ENCODE measurements around the gene SLC29A2.
"Not testable (repeated sequence)": the region's sequence is repeated elsewhere in the genome, so short reads cannot be mapped to it uniquely, and the experiment has no call there.

SLC29A2 gene

DNA sequence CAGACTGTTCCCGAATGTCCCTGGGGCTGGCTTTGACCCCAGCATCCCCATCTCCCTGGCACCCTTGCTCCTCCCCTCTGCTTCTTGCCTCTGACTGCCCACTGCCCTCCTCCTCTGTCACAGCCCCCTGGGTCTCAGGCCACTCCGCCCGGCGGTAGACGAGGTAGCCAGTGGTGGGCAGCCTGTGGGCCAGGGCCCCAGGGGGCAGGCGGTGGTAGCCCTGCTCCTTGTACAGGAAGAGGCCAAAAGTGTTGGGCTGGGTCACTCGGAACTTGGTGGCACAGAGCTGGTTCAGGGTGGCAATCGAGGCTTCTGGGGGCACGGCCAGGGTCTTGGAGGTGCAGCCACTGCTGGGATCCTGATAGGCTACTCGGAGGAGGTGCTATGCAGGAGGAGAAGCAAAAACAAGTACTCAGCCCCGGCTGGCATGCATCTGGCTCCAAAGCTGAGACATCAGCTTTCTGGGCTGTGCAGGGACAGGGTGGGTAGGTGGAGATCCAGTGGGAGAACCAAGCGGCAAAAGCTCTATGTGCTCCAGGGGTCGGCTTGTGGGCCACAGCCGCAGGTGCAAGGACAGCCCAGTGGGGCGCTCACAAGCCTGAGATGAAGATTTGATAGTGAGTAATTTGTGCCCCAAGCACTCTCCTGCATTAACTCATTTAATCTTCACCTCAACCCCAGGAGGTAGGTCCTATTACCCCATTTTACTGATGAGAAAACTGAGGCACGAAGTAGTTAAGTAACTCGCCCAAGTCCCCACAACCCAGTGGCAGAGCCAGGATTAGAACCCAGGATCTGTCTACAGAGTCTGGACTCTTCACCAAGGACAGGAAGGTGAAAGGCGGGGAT lies 39.0 kb downstream of the SLC29A2 start:
- no peak for DNase-seq

DNA sequence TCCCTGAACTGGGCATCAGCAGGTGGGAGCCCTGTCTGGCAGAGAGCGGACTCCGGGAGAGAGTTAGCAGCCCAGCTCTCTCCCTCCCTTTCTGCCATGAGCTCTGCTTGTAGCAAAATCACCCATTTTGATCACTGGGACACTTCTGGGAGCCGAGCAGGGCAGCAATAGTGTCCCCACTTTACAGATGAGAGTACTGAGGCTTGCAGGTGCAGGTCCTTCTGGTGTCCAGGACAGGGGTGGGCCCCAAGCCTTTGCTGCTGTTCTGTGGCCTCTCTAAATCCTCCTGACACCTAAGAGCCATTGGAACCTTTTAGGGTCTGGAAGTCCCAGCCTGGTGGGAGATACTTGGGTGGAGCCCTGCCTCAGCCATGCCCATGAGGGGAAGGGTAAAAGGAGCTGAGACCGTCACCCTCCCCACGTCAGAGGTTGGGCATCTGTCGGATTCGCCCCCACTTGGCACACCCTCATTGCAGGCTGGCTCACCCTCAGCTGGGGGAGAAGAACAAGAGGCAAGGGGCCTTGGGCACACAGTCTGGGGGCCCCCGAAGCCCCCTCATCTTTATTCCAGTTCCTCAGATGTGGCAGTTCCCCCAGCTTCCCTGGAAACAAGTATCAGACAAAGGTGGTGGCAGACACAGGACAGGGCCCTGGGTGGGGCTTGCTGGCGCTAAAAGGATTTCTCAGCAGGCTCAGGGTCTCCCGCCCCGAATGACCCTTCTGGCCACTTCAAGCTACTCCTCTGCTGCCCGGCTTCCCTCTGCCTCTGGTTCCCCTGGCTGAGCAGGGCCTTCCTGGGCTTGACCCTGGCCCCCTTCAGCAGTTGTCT lies 39.8 kb downstream of the SLC29A2 start:
- DNase-seq: no peak

DNA sequence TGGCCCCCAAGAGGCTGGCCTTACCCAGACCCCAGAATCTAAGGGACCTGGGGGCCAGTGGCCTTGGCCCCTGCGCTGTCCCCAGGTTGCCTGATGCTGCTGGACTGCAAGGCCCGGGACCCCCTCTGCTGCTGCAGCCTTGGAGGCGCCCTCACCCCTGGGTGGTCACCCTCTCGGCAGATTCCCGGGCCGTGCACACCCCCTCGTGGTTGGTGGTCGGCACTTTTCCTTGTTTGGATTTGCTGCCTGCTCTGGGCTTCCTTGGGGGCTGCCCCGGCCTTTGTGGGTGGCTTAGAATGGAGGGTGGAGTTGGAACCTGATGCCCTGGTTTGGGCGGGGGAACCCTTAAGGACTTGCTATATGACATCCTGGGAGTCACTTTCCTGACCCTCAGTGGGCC lies 40.6 kb downstream of the SLC29A2 start:
- DNase-seq: no peak

DNA sequence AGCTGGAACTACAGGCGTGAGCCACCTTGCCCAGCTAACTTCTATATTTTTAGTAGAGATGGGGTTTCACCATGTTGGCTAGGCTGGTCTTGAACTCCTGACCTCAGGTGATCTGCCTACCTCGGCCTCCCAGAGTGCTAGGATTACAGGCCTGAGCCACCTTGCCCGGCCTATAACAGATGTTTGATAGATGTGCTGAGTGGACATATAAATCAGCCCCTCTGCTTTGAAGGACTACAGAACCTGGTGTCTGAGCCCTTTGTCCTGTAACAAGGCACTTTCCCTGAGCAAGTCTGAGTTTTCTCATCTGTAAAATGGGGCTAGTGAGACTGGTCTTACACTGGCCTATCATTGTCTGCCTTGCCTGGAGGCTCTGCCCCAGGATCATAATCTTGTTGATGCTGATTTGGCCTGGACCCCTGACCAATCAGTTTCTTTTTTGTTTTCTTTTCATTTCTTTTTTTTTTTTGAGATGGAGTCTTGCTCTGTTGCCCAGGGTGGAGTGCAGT lies 42.3 kb downstream of the SLC29A2 start:
- no peak for DNase-seq

DNA sequence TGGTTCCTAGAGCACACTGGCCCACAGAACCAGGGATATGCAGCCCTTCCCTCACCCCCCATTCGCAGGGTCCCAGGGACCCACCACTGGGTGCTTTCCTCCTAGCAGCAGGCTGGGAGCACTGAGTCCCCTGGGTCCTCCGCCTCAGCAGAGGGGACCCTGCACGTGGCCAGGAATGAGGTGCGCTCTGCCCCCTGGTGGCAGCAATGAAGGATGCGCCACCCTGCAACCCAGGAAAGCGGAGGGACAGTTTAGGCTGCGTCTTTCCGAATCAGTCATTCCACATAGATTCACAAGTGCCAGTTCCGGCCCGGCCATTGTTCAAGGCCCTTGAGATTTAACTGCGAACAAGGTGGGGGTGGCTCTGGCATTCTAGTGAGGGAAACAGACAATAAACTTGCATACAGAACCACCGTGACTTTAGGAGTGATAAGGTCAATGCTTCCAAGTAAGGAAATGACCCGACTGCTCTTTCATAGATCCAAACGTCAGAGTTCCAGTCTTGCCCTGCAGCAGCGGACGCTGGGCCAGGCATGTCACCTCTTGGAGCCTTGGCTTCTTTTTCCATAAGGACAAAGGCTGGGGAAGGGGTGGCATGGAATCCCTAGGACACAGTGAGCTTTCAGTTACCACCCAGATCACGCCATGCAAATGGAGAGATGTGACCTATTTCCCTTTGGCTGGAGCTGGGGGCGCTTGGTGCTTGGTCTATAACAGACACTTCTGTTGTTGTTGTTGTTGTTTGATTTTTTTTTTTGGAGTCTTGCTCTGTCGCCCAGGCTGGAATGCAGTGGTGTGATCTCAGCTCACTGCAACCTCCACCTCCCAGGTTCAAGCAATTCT lies 43.0 kb downstream of the SLC29A2 start:
- peak; percentile 52 for DNase-seq

DNA sequence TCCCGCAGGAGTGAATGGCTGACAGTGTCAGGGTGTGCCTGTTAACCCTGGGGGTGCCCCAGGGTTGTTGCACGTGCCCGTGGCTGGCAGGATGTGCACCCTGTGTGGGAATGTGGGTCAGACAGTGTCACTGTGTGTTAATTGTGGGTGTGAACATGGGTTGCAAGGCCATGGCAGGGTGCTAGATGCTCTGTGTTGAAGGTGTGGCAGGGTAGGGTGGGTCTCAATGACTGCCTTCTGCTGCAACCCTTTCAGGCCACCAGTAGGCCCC lies 43.6 kb downstream of the SLC29A2 start:
- DNase-seq: no peak

DNA sequence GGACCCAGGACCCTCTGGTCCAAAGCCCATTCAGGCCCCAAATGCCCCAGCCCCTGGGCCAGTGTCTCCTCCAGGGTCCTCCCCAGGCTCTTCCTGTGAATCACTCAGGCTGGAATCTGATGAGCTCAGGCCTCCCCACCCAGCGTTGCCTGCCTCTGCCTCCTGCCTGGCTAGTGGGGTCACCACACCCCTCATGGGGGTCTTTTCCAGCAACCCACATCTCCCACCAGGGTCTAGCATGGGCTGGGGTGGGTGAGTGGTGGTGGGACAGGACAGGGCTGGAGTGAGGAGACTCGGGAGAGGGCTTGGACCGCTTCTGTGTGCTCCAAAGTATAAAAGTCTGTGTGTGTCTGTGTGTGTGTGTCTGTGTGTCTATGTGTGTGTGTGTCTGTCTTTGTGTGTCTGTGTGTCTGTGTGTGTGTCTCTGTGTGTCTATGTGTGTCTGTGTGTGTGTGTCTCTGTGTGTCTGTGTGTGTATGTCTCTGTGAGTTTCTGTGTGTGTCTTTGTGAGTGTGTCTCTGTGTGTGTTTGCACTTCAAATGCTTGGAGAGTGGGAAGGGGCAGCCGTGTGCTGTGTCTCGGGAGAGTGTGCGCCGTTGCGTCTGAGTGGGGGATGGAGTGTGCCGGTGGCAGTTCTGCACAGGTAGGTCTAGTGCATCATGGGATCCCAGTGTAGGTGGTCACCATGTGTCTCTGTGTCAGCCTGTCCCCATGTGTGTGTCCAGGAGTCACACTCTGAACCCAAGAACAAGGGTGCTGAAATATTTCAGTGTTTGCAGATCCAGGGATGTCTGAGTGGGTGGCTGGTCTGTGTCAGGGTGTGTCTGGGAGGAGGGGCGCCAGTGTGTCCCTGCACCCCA lies 44.2 kb downstream of the SLC29A2 start:
- peak; percentile 14 for DNase-seq

DNA sequence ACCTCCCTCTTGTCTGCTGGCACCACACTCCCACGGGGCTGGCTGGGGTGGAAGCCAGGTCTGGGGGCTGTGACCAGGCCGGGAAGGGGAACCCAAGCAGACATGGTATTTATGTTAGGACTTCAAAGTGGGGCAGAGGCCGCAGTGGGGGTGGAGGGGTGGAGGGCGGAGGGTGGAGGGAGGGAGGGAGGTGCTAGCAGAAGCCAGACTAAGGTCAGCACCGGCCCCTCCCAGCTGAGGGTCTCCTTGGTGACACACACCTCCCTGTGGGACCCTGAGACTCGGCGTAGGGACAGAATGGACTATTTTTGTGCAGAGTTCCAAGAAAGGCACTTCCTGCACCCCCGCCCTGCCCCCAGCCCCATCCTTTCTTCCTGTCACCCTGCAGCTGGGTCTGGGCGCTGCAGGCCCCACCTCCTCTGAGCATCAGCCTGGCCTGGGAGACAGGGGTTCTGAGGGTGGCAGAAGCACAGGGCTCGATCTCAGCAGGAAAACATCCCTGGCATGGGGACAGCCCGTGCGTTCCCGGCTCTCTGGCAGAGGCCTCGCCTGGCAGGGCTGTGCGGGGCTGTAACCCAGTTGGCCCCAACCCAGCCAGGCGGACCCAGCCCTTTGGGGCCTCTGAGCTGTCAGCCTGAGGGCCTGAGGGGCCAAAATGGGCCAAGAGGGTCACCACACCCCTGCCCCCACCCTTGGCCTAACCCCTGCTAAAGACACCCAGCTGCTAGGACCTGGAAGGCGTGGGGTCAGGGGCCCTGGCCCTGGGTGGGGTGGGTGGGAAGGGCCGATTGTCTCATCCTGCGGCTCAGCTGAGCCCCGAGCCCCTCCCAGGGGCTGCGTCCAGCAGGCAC lies 45.1 kb downstream of the SLC29A2 start:
- DNase-seq: no peak

DNA sequence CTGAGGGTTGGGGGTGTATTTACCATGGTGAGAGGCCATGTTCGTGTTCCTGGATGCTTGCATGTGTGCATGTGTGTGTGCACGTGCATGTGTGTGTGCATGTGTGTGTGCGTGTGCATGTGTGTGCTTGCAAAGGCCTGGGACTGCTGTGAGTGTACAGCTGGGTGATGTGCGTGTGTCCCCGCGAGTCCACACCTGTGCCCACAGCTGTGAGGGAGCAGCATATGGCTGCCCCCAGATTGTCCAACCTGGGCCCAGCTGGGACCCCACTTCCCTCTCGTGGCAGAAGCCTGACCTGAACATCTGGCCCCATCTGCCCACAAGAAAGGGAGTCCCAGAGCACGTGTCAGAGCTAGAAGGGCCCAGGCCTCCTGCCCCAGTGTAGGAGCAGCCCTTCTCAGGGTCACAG lies 46.3 kb downstream of the SLC29A2 start:
- no peak for DNase-seq

DNA sequence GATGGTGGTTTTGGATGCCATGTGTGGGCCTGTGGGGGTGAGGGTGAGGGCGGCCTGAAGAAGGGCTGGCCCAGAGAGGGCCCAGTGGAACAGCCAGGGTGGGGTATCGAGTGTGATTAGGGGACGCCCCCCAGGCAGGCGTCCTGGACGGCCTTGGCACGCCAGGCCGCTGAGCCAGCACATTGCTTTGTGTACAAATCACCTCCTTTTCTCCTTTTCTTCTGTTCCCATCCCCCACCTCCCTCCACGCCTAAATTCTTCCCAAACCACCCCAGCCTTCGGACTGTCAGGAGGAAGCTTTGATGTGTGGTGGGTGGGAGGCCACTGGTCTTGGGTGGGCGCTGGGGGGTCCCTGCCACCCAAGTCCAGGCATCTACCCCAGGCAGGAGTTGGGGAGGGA lies 46.9 kb downstream of the SLC29A2 start:
- no peak for DNase-seq

DNA sequence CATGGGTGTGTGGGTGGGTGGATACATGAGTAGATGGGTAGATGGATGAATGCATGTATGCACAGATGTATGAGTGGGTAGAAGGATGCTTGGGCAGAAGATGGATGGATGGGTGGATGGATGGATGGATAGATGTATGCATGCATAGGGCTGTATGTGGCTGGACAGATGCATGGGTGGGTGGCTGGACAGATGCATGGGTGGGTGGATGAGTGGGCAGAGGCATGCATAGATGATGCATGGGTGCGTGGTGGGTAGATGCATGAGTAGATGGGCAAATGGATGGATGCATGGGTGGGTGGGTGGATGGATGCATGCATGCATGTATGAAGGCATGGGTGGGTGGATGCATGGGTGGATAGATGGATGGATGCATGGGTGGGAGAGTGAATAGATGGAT lies 47.9 kb downstream of the SLC29A2 start:
- DNase-seq: no peak

DNA sequence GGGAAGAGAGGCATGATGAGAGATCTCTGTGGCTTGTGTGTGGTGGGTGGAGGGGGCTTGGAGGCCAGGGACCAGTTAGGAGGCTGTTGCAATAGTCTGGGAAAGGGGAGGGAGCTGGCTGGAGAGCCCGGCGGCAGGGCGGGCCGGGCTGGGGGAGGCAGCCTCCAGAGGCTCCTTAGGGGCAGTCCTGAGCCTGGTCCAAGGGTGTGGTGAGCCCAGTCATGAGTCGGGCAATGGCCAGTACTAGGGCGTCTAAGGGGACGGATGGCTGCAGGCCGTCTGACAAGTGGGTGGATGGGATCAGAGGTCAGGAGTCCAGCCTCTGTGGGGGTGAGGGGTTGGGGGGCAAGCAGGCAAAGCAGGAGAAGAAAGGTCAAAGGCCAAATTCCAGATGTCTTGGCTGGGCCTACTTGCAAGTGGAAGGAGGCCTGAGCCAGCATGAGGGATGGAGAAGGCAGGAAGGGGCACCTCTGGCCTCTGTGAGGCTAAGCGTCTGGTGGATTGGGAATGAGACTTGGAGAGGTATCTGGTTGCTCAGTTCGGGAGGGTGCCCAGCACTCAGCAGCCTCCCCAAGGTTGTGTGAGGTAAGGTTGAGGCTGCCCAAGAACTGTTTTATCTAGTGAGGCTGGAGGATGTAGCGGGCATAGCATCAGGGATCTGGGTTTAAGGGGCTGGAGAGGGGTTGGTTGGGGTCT lies 48.7 kb downstream of the SLC29A2 start:
- no peak for DNase-seq

DNA sequence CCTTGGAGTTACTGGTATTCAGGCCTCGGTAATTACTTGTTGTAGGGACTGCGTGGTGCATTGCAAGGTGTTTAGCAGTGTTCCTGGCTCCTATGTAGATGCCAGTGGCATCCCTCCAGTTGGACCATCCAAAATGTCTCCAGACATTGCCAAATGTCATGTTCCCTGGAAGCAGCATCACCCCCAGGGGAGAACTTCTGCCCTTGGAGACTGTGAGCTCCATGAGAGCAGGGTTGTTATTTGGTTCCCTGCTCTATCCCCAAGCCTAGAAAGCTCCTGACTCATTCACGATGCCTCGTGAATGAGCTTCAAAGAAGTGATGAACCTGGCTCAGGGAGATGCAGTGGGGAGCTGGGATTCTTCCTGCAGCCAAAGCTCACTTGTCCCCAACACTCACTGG lies 50.0 kb downstream of the SLC29A2 start:
- no peak for DNase-seq

DNA sequence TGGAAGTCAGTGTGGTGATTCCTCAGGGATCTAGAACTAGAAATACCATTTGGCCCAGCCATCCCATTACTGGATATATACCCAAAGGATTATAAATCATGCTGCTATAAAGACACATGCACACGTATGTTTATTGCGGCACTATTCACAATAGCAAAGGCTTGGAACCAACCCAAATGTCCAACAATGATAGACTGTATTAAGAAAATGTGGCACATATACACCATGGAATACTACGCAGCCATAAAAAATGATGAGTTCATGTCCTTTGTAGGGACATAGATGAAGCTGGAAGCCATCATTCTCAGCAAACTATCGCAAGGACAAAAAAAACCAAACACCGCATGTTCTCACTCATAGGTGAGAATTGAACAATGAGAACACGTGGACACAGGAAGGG lies 50.8 kb downstream of the SLC29A2 start:
- DNase-seq: not testable (repeated sequence)

DNA sequence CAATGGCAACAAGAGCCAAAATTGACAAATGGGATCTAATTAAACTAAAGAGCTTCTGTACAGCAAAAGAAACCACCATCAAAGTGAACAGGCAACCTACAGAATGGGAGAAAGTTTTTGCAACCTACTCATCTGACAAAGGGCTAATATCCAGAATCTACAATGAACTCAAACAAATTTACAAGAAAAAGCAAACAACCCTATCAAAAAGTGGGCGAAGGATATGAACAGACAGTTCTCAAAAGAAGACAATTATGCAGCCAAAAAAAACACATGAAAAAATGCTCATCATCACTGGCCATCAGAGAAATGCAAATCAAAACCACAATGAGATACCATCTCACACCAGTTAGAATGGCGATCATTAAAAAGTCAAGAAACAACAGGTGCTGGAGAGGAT lies 51.3 kb downstream of the SLC29A2 start:
- DNase-seq: not testable (repeated sequence)

DNA sequence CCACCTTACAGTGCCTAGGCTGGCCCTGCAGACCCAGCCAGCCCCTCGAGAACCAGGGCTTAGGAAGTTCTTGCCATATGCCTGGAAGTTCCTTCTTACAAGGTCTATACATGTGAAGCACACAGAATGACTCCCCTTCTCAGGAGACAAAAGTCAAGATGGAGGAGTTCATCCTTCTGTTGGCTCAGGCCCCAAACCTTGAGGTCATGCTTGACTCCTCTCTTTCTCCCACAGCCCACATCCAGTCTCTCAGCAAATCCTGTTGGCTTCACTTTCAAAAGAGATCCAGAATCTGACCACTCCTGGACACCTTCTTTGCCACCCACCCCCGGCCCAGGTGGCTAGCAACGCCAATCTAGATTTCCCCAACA lies 53.0 kb downstream of the SLC29A2 start:
- no peak for DNase-seq

DNA sequence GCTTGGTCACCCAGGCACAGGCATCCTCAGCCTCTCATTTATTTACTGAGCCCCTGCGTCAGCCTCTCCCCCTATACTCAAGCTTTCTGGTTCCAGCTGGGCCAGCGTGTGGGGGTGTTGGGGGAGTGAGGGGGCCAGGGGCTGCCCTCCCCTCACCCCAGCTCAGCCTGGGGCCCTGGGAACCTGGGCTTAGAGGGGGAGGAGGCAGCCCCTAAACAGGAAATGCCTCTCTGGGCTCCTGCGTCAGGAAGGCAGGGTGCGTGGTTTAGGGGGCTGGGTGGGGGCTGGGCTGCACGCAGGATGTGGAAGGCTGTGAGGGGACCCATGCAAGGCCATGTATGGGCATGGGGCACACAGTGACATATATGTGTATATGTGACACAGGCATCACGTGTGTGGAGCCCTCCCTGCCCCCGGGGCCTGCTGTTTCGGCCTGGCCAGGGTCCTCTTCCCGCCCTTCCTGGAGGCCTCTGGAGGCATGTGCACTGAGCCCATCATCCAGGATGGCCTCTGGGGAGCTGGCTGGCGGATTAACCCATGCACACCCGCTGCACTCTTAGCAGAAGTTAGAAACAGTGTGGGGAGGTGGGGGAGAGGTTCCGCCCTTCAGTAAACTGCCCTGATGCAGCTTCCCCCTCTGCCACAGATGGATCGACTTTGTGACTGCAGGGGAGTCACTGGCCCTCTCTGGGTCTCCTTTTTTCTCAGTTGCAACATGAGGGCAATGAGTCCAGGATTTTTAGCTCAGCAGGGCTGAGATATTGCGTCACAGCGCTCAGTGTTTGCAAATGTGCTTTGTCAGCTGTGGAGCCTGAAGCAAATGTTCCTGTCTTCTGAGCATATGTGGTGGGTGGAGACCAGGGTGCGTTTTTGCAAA lies 53.6 kb downstream of the SLC29A2 start:
- no peak for DNase-seq

DNA sequence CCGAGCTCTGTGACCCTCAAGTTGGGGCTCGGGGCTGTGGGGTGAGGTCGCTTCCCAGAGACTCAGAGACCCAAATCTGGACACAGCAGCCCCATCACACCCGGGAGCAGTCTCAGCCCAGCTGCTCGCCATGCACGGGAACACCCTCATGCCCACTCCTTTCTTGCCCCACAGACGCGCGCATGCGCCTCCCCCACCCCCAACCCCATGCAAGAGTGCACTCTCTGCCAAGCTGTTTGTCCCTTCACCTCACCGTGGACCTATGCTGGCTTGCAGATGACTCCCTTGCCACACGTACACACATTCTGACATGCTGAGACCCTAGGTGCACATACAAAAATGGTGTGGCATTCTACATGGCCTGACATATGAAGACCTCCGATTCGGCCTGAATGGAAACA lies 54.2 kb downstream of the SLC29A2 start:
- DNase-seq: no peak

DNA sequence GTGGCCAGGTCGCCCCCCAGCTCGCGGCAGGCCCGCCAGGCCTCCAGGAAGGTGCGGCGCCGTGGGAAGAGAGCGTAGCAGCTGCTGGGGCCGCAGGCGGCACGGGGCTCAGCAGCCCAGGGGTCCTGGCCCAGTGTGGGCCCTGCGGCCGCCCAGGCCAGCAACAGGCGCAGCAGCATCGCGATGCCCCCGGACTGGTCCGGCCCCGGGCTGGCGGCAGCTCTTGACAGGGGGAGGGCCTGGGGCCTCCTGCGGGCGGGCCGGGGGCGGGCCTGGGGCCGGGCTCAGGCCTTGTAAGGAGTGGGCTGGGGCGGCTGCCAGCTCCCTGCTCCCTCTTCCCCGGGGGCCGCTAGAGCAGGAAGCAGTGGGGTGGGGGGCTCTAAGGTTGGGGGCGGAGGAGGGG lies 54.7 kb downstream of the SLC29A2 start, which contains the start of gene CD248:
Gene CD248, minus strand, starts transcription at position 196 of the 403 bp plus-strand sequence. Its CDS starts 17 bp downstream, at position 179.
- no peak for DNase-seq

All from kidney glomerular epithelial cell (primary cell).